Measurements from ENCODE around the gene ADAP1. TPM values are rescaled to one million over a fixed set of nuclear protein-coding genes. Genes with fewer than 3 reads are reported as not detected.

ADAP1 gene
- total RNA-seq, 1 donor from 2014 or later = 5.2 TPM

- no peak overlapping the region for H3K4me3 Mint-ChIP-seq
- H3K9me3 Mint-ChIP-seq = no peaks in the 10 kb centered on the region
- H3K4me1 Mint-ChIP-seq = no peaks in the 10 kb centered on the region
- no peak overlapping the region for H3K27ac Mint-ChIP-seq (ENCODE audit: unreplicated experiment)
- DNase-seq (ENCODE audit: low read depth, low spot score) = no peak
- no peaks in the 10 kb centered on the region for H3K27me3 Mint-ChIP-seq (ENCODE audit: low read depth)
- H3K36me3 Mint-ChIP-seq (ENCODE audit: low read depth) = peaks cover 7% of the 10 kb centered on the region
- no peak for TF ChIP-seq CTCF (conservative IDR thresholded peaks at IDR 0.05)
Observed at GRCh38 chr7:889025-889390, 65.5 kb downstream of the ADAP1 start.

GRCh38 chr7:888081-889024, 66.1 kb downstream of the ADAP1 start:
- H3K27ac Mint-ChIP-seq (ENCODE audit: unreplicated experiment) = no peak overlapping the region
- TF ChIP-seq CTCF (conservative IDR thresholded peaks at IDR 0.05) = no peak
- H3K9me3 Mint-ChIP-seq = no peaks in the 10 kb centered on the region
- H3K4me3 Mint-ChIP-seq = no peak overlapping the region
- H3K36me3 Mint-ChIP-seq (ENCODE audit: low read depth) = peaks cover 7% of the 10 kb centered on the region
- H3K4me1 Mint-ChIP-seq = peaks cover under 1% of the 10 kb centered on the region
- H3K27me3 Mint-ChIP-seq (ENCODE audit: low read depth) = no peaks in the 10 kb centered on the region
- no peak for DNase-seq (ENCODE audit: low read depth, low spot score)

GRCh38 chr7:887488-887820, 67.0 kb downstream of the ADAP1 start:
- no peaks in the 10 kb centered on the region for H3K9me3 Mint-ChIP-seq
- no peak overlapping the region for H3K27ac Mint-ChIP-seq (ENCODE audit: unreplicated experiment)
- DNase-seq (ENCODE audit: low read depth, low spot score) = no peak

GRCh38 chr7:886626-887487, 67.6 kb downstream of the ADAP1 start:
- H3K36me3 Mint-ChIP-seq (ENCODE audit: low read depth) = no peaks in the 10 kb centered on the region
- H3K4me1 Mint-ChIP-seq = peaks cover 6% of the 10 kb centered on the region
- no peak overlapping the region for H3K27ac Mint-ChIP-seq (ENCODE audit: unreplicated experiment)
- H3K9me3 Mint-ChIP-seq = no peaks in the 10 kb centered on the region
- no peak overlapping the region for H3K4me3 Mint-ChIP-seq
- DNase-seq (ENCODE audit: low read depth, low spot score) = no peak
- TF ChIP-seq CTCF (conservative IDR thresholded peaks at IDR 0.05) = no peak
- H3K27me3 Mint-ChIP-seq (ENCODE audit: low read depth) = no peaks in the 10 kb centered on the region

More at GRCh38 chr7:887488-887820, 67.0 kb downstream of the ADAP1 start:
- Mint-ChIP-seq H3K4me3 (no peak overlapping the region), H3K4me1 (peaks cover 3% of the 10 kb centered on the region), H3K36me3 (ENCODE audit: low read depth) (peaks cover 3% of the 10 kb centered on the region), H3K27me3 (ENCODE audit: low read depth) (no peaks in the 10 kb centered on the region)
- TF ChIP-seq CTCF (conservative IDR thresholded peaks at IDR 0.05) = no peak

GRCh38 chr7:885893-886625, 68.4 kb downstream of the ADAP1 start:
- Mint-ChIP-seq H3K27ac (ENCODE audit: unreplicated experiment) (no peak overlapping the region), H3K4me1 (peaks cover 9% of the 10 kb centered on the region), H3K4me3 (no peak overlapping the region), H3K9me3 (no peaks in the 10 kb centered on the region), H3K27me3 (ENCODE audit: low read depth) (no peaks in the 10 kb centered on the region), H3K36me3 (ENCODE audit: low read depth) (no peaks in the 10 kb centered on the region)
- DNase-seq (ENCODE audit: low read depth, low spot score) = no peak
- TF ChIP-seq CTCF (conservative IDR thresholded peaks at IDR 0.05) = no peak
